ENCODE results near the gene TACR2. TPM values are rescaled to one million over a fixed set of nuclear protein-coding genes. Genes with fewer than 3 reads are reported as not detected.

TACR2 gene
- total and polyA plus RNA-seq, 2 of the 13 experiments (the other 11 are each of a cell fraction or from before 2014, with no cell fraction given), result 0.04 TPM; not detected in 1

- in situ Hi-C loops (cut with HindIII; ENCODE audit: extremely low pct_ligation_motif_present, low pct_unique_long_range_greater_than_20kb), result no loop called here
- H3K4me3 ChIP-seq (replicated peaks in 1 of 3; ENCODE audit: insufficient read depth in 1 of 3, low read depth in 2 of 3, low read length in 3 of 3), result no peak overlapping the region
- H3K27ac ChIP-seq (ENCODE audit: extremely low read length, insufficient read depth, low read length), result no peak overlapping the region
- H3K9ac ChIP-seq (ENCODE audit: insufficient read depth, low read depth, low read length), result no peak overlapping the region
- ATAC-seq (no peak), DNase-seq (ENCODE audit: low spot score) (no peak), FAIRE-seq (no peak)
- ChIA-PET CTCF (ENCODE audit: low intra/inter-chr PET ratio, low total read pairs) (no interaction called here), POLR2A (no interaction called here)
- BruUV-seq (replicated peaks), result no TSS peak
- peaks cover 3 to 14% of the 10 kb centered on the region in 2 experiments; a peak in 3 of 5 replicates for H3K27me3 ChIP-seq (ENCODE audit: control insufficient read depth in 1 of 2, insufficient read depth in 2 of 2, low read length in 2 of 2)
- intact Hi-C loops (cut with micrococcal nuclease; ENCODE audit: unreplicated experiment), result no loop called here
- no peaks in the 10 kb centered on the region for H3K79me2 ChIP-seq (ENCODE audit: insufficient read depth, low read length)
- no peak for TF ChIP-seq MATR3 (CRISPR knock-in tag; IDR thresholded peaks at IDR 0.05)
- no peak for TF ChIP-seq ZNF790 (CRISPR knock-in tag; IDR thresholded peaks at IDR 0.05; ENCODE audit: borderline replicate concordance)
- no peaks in the 10 kb centered on the region for H3K9me3 ChIP-seq (ENCODE audit: low read length)
- no peak overlapping the region for H2AFZ ChIP-seq (ENCODE audit: low read length)
- H3K36me3 ChIP-seq (replicated peaks in 1 of 2; ENCODE audit: control insufficient read depth in 1 of 2, insufficient read depth in 2 of 2, low read length in 2 of 2), result no peaks in the 10 kb centered on the region
- H3K4me2 ChIP-seq (ENCODE audit: low read depth, low read length), result no peak overlapping the region
- WGBS (ENCODE audit: low lambda C conversion rate), result 85% methylated on average over 13 of the region's 18 CpGs
- no peaks in the 10 kb centered on the region for H4K20me1 ChIP-seq (ENCODE audit: insufficient read depth, low read length)
- peaks cover 59% of the 10 kb centered on the region for H3K4me1 ChIP-seq (ENCODE audit: insufficient read depth, low read length)
Measured at GRCh38 chr10:69419096-69419743, 2.5 kb upstream of the TACR2 start.

- FAIRE-seq, result peak; percentile 60
- TF ChIP-seq ZFYVE20 (CRISPR knock-in tag; IDR thresholded peaks at IDR 0.05; ENCODE audit: borderline replicate concordance, low read depth) (no peak), ARHGAP35 (CRISPR knock-in tag; IDR thresholded peaks at IDR 0.05; ENCODE audit: borderline replicate concordance) (no peak), MATR3 (CRISPR knock-in tag; IDR thresholded peaks at IDR 0.05) (no peak), XBP1 (CRISPR knock-in tag; IDR thresholded peaks at IDR 0.05) (no peak), ZNF589 (CRISPR knock-in tag; conservative IDR thresholded peaks at IDR 0.05) (no peak), GMEB2 (CRISPR knock-in tag; IDR thresholded peaks at IDR 0.05; ENCODE audit: low read depth) (no peak), RFXANK (CRISPR knock-in tag; IDR thresholded peaks at IDR 0.05) (no peak), MEF2D (CRISPR knock-in tag; IDR thresholded peaks at IDR 0.05) (0 out of 2 replicates have a peak, but pooled peaks have one; percentile 48), ZNF501 (CRISPR knock-in tag; IDR thresholded peaks at IDR 0.05) (no peak), KAT2B (IDR thresholded peaks at IDR 0.05; ENCODE audit: borderline replicate concordance, low read depth, low read length) (no peak), PREB (CRISPR knock-in tag; IDR thresholded peaks at IDR 0.05) (no peak)
- TF ChIP-seq, protein P1, sequence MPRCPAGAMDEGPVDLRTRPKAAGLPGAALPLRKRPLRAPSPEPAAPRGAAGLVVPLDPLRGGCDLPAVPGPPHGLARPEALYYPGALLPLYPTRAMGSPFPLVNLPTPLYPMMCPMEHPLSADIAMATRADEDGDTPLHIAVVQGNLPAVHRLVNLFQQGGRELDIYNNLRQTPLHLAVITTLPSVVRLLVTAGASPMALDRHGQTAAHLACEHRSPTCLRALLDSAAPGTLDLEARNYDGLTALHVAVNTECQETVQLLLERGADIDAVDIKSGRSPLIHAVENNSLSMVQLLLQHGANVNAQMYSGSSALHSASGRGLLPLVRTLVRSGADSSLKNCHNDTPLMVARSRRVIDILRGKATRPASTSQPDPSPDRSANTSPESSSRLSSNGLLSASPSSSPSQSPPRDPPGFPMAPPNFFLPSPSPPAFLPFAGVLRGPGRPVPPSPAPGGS (CRISPR knock-in tag; IDR thresholded peaks at IDR 0.05), result no peak
Measured at GRCh38 chr10:69418052-69418752, 1.5 kb upstream of the TACR2 start.

More at GRCh38 chr10:69418052-69418752, 1.5 kb upstream of the TACR2 start:
- 29% methylated on average over 8 of the region's 8 CpGs for WGBS (ENCODE audit: low lambda C conversion rate)
- BruUV-seq (replicated peaks), result no TSS peak
- POLR2A ChIA-PET, result no interaction called here
- peak; percentile 67 for ATAC-seq
- Histone ChIP-seq H3K36me3 (replicated peaks in 1 of 2; ENCODE audit: control insufficient read depth in 1 of 2, insufficient read depth in 2 of 2, low read length in 2 of 2) (no peaks in the 10 kb centered on the region), H2AFZ (ENCODE audit: low read length) (no peak overlapping the region), H3K4me3 (replicated peaks in 1 of 3; ENCODE audit: insufficient read depth in 1 of 3, low read depth in 2 of 3, low read length in 3 of 3) (peak overlapping the region in 1 of 3 experiments; percentile 9; a peak in 1 of 6 replicates), H3K4me1 (ENCODE audit: insufficient read depth, low read length) (peaks cover 51% of the 10 kb centered on the region), H3K27ac (ENCODE audit: extremely low read length, insufficient read depth, low read length) (peak overlapping the region; percentile 37), H3K9me3 (ENCODE audit: low read length) (no peaks in the 10 kb centered on the region), H3K9ac (ENCODE audit: insufficient read depth, low read depth, low read length) (no peak overlapping the region), H3K27me3 (ENCODE audit: control insufficient read depth in 1 of 2, insufficient read depth in 2 of 2, low read length in 2 of 2) (peaks cover 0 to 11% of the 10 kb centered on the region in 2 experiments; a peak in 1 of 5 replicates), H3K4me2 (ENCODE audit: low read depth, low read length) (peak overlapping the region; percentile 55), H3K79me2 (ENCODE audit: insufficient read depth, low read length) (no peaks in the 10 kb centered on the region), H4K20me1 (ENCODE audit: insufficient read depth, low read length) (no peaks in the 10 kb centered on the region)
- intact Hi-C loops (cut with micrococcal nuclease; ENCODE audit: unreplicated experiment) (no loop called here), in situ Hi-C loops (cut with HindIII; ENCODE audit: extremely low pct_ligation_motif_present, low pct_unique_long_range_greater_than_20kb) (no loop called here)
- peak; percentile 83 for DNase-seq (ENCODE audit: low spot score)
- CTCF ChIA-PET (ENCODE audit: low intra/inter-chr PET ratio, low total read pairs), result no interaction called here

Data from HepG2 (cell line).